Adrenal gland (tissue), 12 donors: Measurements from ENCODE around the gene KMT2C. TPM values are rescaled to one million over a fixed set of nuclear protein-coding genes. Genes with fewer than 3 reads are reported as not detected.
A peak's percentile ranks its signal among the peaks of the same experiment; 100 is the strongest.

Experiments
- DNase-seq, 7 donors: peaks; one replicate each; pipeline ENCODE4 v3.0.0-alpha.2; 2019 to 2020
- H3K27ac ChIP-seq, 5 donors: fragments of 200-600 bp; sonication (generic) in 4 of 5; 1 replicate in 3 of 5; 2 replicates in 2 of 5; pipeline versions ENCODE4 v1.5.1 to v1.8.0; 2016 to 2020; ENCODE audit warnings: mild to moderate bottlenecking in 1 of 5
- H3K27me3 ChIP-seq: fragments of 200-600 bp; 2 replicates; pipeline ENCODE4 v1.8.0; 2021
- H3K36me3 ChIP-seq, 2 donors: fragments of 200-600 bp; replicated peaks in 1 of 2; 1 replicate in 1 of 2; 2 replicates in 1 of 2; pipeline versions ENCODE4 v1.5.1 to v1.8.0; 2018 to 2022
- H3K4me1 ChIP-seq, 2 donors: fragments of 200-600 bp; replicated peaks in 1 of 2; 1 replicate in 1 of 2; 2 replicates in 1 of 2; pipeline versions ENCODE4 v1.5.1 to v1.8.0; 2018 to 2021
- H3K4me3 ChIP-seq, 4 donors: fragments of 200-600 bp; sonication (generic) in 3 of 4; one replicate each; pipeline ENCODE4 v1.5.1; 2016 to 2018
- H3K9me3 ChIP-seq, 3 donors: fragments of 200-600 bp; sonication (generic) in 1 of 3; replicated peaks in 1 of 3; 1 replicate in 2 of 3; 2 replicates in 1 of 3; pipeline versions ENCODE4 v1.5.1 to v1.8.0; 2016 to 2021
- CTCF ChIP-seq, 6 experiments: fragments of 450-650 bp in 4 of 6; fragments of 200-600 bp in 2 of 6; sonication (generic) in 1 of 6; IDR thresholded peaks; 1 replicate in 5 of 6; 2 replicates in 1 of 6; pipeline versions ENCODE4 v1.5.1 to v1.8.0; 2016 to 2021; ENCODE audit warnings: antibody characterized with exemption in 6 of 6, mild to moderate bottlenecking in 2 of 6, moderate library complexity in 1 of 6
- POLR2A ChIP-seq, 2 donors: fragments of 450-650 bp; IDR thresholded peaks; one replicate each; pipeline ENCODE4 v1.6.1; 2017; ENCODE audit warnings: antibody characterized with exemption in 2 of 2, mild to moderate bottlenecking in 2 of 2, moderate library complexity in 1 of 2
- WGBS, 4 donors: extraction: QIAGEN DNeasy Blood & Tissue Kit in 2 of 4; methylation state at CpG; one replicate each; pipeline versions ENCODE4 v1.1.5 to v1.1.7; 2013 to 2017; 5-methylcytosine and 5-hydroxymethylcytosine counted together
- intact Hi-C, 2 donors: fragments of 100-400 bp; cut with DNase I; formaldehyde crosslinking; loops; one replicate each; pipeline versions ENCODE4 v1.14.1 to v1.15.0; 2022 to 2023
- polyA plus RNA-seq, 3 donors: library from polyadenylated mRNA; stranded (reverse); fragments of 200-250 nt in 2 of 3; fragments of 350-450 nt in 1 of 3; fragmentation: Illumina TruSeq in 1 of 3; extraction: RNeasy Lipid Tissue Mini Kit (QIAGEN cat#74804) in 1 of 3; gene quantifications; one replicate each; pipeline ENCODE4 v1.2.3, GENCODE V29; 2013 to 2014
- total RNA-seq, 9 donors: library from RNA; depleted of rRNA in 4 of 9; stranded (reverse); fragments of >200 nt in 4 of 9; fragments of 120-200 nt in 1 of 9; fragmentation: NEBNext Ultra II Directional in 1 of 9; extraction: Animal tissue kit (Norgen Biotek cat#: 25700) in 1 of 9; gene quantifications; one replicate each; pipeline versions ENCODE4 v1.1.0 to v1.2.4, GENCODE V29; 2013 to 2023
- donor health status: healthy with polysubstance abuse.
- donor health status: Bipolar disorder and iron deficiency.
- donor health status: DM: yes; HTN: yes; CAD: no.
- donor health status: DM: no; HTN: no; CAD: no.
- donor health status: DM: no; HTN: no; CAD: no.
- donor health status: DM: yes; HTN: yes; CAD: no.

The KMT2C gene
- total and polyA plus RNA-seq, 12 donors: 6.9 to 105 (median 55.6) TPM

GRCh38 chr7:152180587-152180986 is 255.2 kb downstream of the KMT2C start:
- H3K4me1 ChIP-seq: no peaks in the 10 kb centered on the region
- WGBS, 4 donors: 100% methylated on average over 1 of the region's 1 CpG
- H3K4me3 ChIP-seq: no peak overlapping the region
- H3K9me3 ChIP-seq: no peaks in the 10 kb centered on the region
- no peaks in the 10 kb centered on the region for H3K27me3 ChIP-seq
- H3K27ac ChIP-seq: no peak overlapping the region
- TF ChIP-seq POLR2A (IDR thresholded peaks at IDR 0.05) (no peak), CTCF (IDR thresholded peaks at IDR 0.05) (no peak)
- peaks cover 0 to 63% of the 10 kb centered on the region in 2 donors for H3K36me3 ChIP-seq
- DNase-seq: peak in 4 of 7 donors; percentile 24 to 44 (median 36)
- intact Hi-C loops: no loop called here

GRCh38 chr7:152180048-152180447 is 255.8 kb downstream of the KMT2C start:
- Histone ChIP-seq H3K36me3 (peaks cover 0 to 63% of the 10 kb centered on the region in 2 donors), H3K27me3 (no peaks in the 10 kb centered on the region), H3K9me3 (no peaks in the 10 kb centered on the region), H3K4me1 (no peaks in the 10 kb centered on the region), H3K4me3 (no peak overlapping the region), H3K27ac (no peak overlapping the region)
- TF ChIP-seq POLR2A (IDR thresholded peaks at IDR 0.05) (no peak), CTCF (IDR thresholded peaks at IDR 0.05) (no peak)
- intact Hi-C loops: no loop called here
- no peak for DNase-seq
- WGBS, 4 donors: 87 to 98% (median 97%) methylated on average over 5 of the region's 5 CpGs

GRCh38 chr7:152178405-152179058 is 257.3 kb downstream of the KMT2C start:
- 81 to 87% (median 85%) methylated on average over 3 of the region's 3 CpGs for WGBS, 4 donors
- H3K9me3 ChIP-seq: no peaks in the 10 kb centered on the region

More at GRCh38 chr7:152178405-152179058, 257.3 kb downstream of the KMT2C start:
- H3K4me3 ChIP-seq: no peak overlapping the region
- H3K27ac ChIP-seq: no peak overlapping the region
- H3K36me3 ChIP-seq: peaks cover 0 to 63% of the 10 kb centered on the region in 2 donors
- H3K4me1 ChIP-seq: no peaks in the 10 kb centered on the region
- no peak for DNase-seq
- TF ChIP-seq POLR2A (IDR thresholded peaks at IDR 0.05) (no peak), CTCF (IDR thresholded peaks at IDR 0.05) (no peak)
- intact Hi-C loops: no loop called here
- no peaks in the 10 kb centered on the region for H3K27me3 ChIP-seq
